GM18498 (cell line): ENCODE measurements around the gene KNG1.
A peak's percentile ranks its signal among the peaks of the same experiment; 100 is the strongest.

Experiments used
- ATAC-seq: cut with Tn5 transposase; IDR thresholded peaks from one replicate; pipeline ENCODE4 v1.9.1; 2021; ENCODE audit warnings: mild to moderate bottlenecking, moderate library complexity; ENCODE audit not compliant: unreplicated experiment

The KNG1 gene

GRCh38 chr3:186772701-186773417, 55.7 kb downstream of the KNG1 start:
- ATAC-seq: peak; percentile 95

- ATAC-seq: no peak
These were observed 58.8 kb downstream of the KNG1 start for GRCh38 chr3:186775999-186776398.

GRCh38 chr3:186779204-186779603, 62.0 kb downstream of the KNG1 start:
- ATAC-seq: no peak

GRCh38 chr3:186782542-186783057, 65.4 kb downstream of the KNG1 start:
- peak; percentile 27 for ATAC-seq

- ATAC-seq: peak; percentile 64
These were observed 66.0 kb downstream of the KNG1 start, which contains the start of gene EIF4A2 for GRCh38 chr3:186783058-186783730. Gene EIF4A2, plus strand, starts transcription at chr3:186783577. Its CDS starts 34 bp downstream, at chr3:186783611.

- ATAC-seq: peak; percentile 67
These were observed 66.8 kb downstream of the KNG1 start for GRCh38 chr3:186783731-186784515.

- no peak for ATAC-seq
These were observed 67.8 kb downstream of the KNG1 start for GRCh38 chr3:186784820-186785494.

- ATAC-seq: no peak
These were observed 68.4 kb downstream of the KNG1 start for GRCh38 chr3:186785495-186786018.

GRCh38 chr3:186786922-186787321, 69.8 kb downstream of the KNG1 start:
- no peak for ATAC-seq

- no peak for ATAC-seq
These were observed 70.7 kb downstream of the KNG1 start for GRCh38 chr3:186787642-186788481.

- ATAC-seq: no peak
These were observed 71.6 kb downstream of the KNG1 start for GRCh38 chr3:186788482-186789370.

GRCh38 chr3:186789554-186790260, 72.5 kb downstream of the KNG1 start:
- no peak for ATAC-seq

GRCh38 chr3:186790261-186790981, 73.3 kb downstream of the KNG1 start:
- no peak for ATAC-seq
